IPS DF 6.9 (cell line): ENCODE results near the gene TTYH2.
A peak's percentile ranks its signal among the peaks of the same experiment; 100 is the strongest.

Experiments used
- DNase-seq: peaks from one replicate; pipeline ENCODE4 v3.0.0-alpha.2; 2013; ENCODE audit warnings: low read depth, low spot score
- H3K27ac ChIP-seq: one replicate; pipeline ENCODE4 v1.5.1; 2013; ENCODE audit warnings: low read length, control low read depth
- H3K27me3 ChIP-seq: 2 replicates; pipeline ENCODE4 v1.6.1; 2013; ENCODE audit warnings: mild to moderate bottlenecking, low read length; ENCODE audit not compliant: control insufficient read depth, insufficient read depth
- H3K36me3 ChIP-seq: 2 replicates; pipeline ENCODE4 v1.6.1; 2013; ENCODE audit warnings: low read length; ENCODE audit not compliant: control insufficient read depth, insufficient read depth
- H3K4me1 ChIP-seq: 2 replicates; pipeline ENCODE4 v1.6.1; 2013; ENCODE audit warnings: low read length; ENCODE audit not compliant: control insufficient read depth, insufficient read depth
- H3K4me3 ChIP-seq: 2 replicates; pipeline ENCODE4 v1.5.1; 2013; ENCODE audit warnings: mild to moderate bottlenecking, low read length
- H3K9me3 ChIP-seq: 2 replicates; pipeline ENCODE4 v1.6.1; 2013; ENCODE audit warnings: low read length, inconsistent platforms; ENCODE audit not compliant: control insufficient read depth, insufficient read depth
- WGBS: extraction: QIAGEN DNeasy Blood & Tissue Kit; methylation state at CpG from one replicate; pipeline ENCODE4 v1.1.7; 2013; ENCODE audit warnings: mixed read lengths, missing lambda C conversion rate; ENCODE audit not compliant: insufficient read length, insufficient coverage; 5-methylcytosine and 5-hydroxymethylcytosine counted together

Gene TTYH2

GRCh38 chr17:74235911-74236371 is 22.6 kb downstream of the TTYH2 start:
- Histone ChIP-seq H3K4me1 (no peaks in the 10 kb centered on the region; the same call in none of the 2 replicates), H3K27me3 (no peaks in the 10 kb centered on the region), H3K36me3 (no peaks in the 10 kb centered on the region), H3K9me3 (no peaks in the 10 kb centered on the region), H3K27ac (no peak overlapping the region), H3K4me3 (no peak overlapping the region)
- WGBS = no CpG with 5 or more reads among the region's 8 CpGs
- no peak for DNase-seq

GRCh38 chr17:74237321-74237720 is 23.9 kb downstream of the TTYH2 start:
- WGBS = no CpG with 5 or more reads among the region's 12 CpGs
- Histone ChIP-seq H3K36me3 (no peaks in the 10 kb centered on the region), H3K27me3 (no peaks in the 10 kb centered on the region), H3K4me3 (no peak overlapping the region), H3K9me3 (no peaks in the 10 kb centered on the region), H3K4me1 (no peaks in the 10 kb centered on the region; the same call in none of the 2 replicates), H3K27ac (no peak overlapping the region)
- no peak for DNase-seq

- DNase-seq = no peak
- WGBS = no CpG with 5 or more reads among the region's 10 CpGs
Measured at GRCh38 chr17:74239172-74239571, 25.8 kb downstream of the TTYH2 start.

GRCh38 chr17:74240618-74241205 is 27.3 kb downstream of the TTYH2 start:
- no peak overlapping the region for H3K27ac ChIP-seq
- H3K4me1 ChIP-seq = peaks cover 3% of the 10 kb centered on the region
- H3K36me3 ChIP-seq = no peaks in the 10 kb centered on the region
- H3K9me3 ChIP-seq = no peaks in the 10 kb centered on the region
- H3K27me3 ChIP-seq = no peaks in the 10 kb centered on the region
- WGBS = no CpG with 5 or more reads among the region's 11 CpGs
- no peak for DNase-seq
- no peak overlapping the region for H3K4me3 ChIP-seq

More at GRCh38 chr17:74239172-74239571, 25.8 kb downstream of the TTYH2 start:
- no peaks in the 10 kb centered on the region for H3K9me3 ChIP-seq
- H3K27me3 ChIP-seq = no peaks in the 10 kb centered on the region
- H3K4me3 ChIP-seq = no peak overlapping the region
- H3K36me3 ChIP-seq = no peaks in the 10 kb centered on the region
- no peaks in the 10 kb centered on the region; the same call in none of the 2 replicates for H3K4me1 ChIP-seq
- H3K27ac ChIP-seq = no peak overlapping the region

DNA sequence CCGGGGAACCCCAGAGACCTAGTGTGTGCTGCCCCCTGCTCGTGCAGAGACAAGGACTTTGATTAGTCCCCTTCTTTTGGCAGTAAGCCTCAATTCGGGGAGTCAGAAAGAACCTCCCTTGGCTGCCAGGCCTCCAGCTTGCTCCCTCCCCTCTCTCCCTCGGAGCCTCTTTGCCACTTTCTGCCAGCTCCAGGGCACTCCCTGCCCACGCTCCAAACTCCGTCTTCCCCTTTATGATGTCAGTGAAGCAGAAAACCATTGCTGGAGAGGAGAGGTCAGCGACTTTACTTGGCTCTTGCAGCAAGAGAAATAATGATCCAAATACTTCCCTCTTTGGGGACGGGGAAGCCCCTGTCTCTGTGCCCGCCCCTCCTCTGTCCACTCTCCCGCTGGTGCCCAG is 28.1 kb downstream of the TTYH2 start:
- WGBS = no CpG with 5 or more reads among the region's 10 CpGs
- Histone ChIP-seq H3K4me1 (peaks cover 5% of the 10 kb centered on the region), H3K27ac (no peak overlapping the region), H3K36me3 (no peaks in the 10 kb centered on the region), H3K4me3 (no peak overlapping the region), H3K9me3 (no peaks in the 10 kb centered on the region), H3K27me3 (no peaks in the 10 kb centered on the region)
- no peak for DNase-seq

DNA sequence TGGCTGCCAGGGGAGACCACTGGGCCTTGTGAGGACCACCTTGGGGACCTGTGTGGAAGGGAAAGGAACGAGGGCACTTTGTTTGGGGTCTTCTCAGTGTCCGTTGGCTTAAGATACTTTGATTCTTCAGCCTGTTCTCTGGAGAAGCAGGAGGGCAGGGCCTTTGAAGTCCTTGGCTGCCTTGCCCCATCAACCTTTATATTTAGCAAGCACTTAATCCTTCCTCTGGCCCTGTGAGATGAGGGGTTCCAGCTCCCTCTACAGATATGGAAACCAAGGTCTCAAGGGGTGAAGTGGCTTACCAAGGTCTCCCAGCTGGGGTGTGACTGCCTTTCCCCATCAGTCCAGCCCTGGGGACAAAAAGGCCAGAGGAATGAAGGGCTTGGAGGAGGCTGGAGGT is 28.5 kb downstream of the TTYH2 start:
- peaks cover 5% of the 10 kb centered on the region for H3K4me1 ChIP-seq
- H3K27ac ChIP-seq = no peak overlapping the region
- no CpG with 5 or more reads among the region's 2 CpGs for WGBS
- no peaks in the 10 kb centered on the region for H3K9me3 ChIP-seq
- H3K36me3 ChIP-seq = no peaks in the 10 kb centered on the region
- DNase-seq = no peak
- H3K27me3 ChIP-seq = no peaks in the 10 kb centered on the region
- no peak overlapping the region for H3K4me3 ChIP-seq

GRCh38 chr17:74243013-74243755 is 29.8 kb downstream of the TTYH2 start:
- Histone ChIP-seq H3K4me1 (peaks cover 5% of the 10 kb centered on the region), H3K4me3 (no peak overlapping the region), H3K36me3 (no peaks in the 10 kb centered on the region), H3K27me3 (no peaks in the 10 kb centered on the region), H3K9me3 (no peaks in the 10 kb centered on the region), H3K27ac (no peak overlapping the region)
- WGBS = no CpG with 5 or more reads among the region's 13 CpGs
- DNase-seq = no peak

- Histone ChIP-seq H3K27me3 (no peaks in the 10 kb centered on the region), H3K4me1 (peaks cover 5% of the 10 kb centered on the region), H3K27ac (no peak overlapping the region), H3K9me3 (no peaks in the 10 kb centered on the region), H3K4me3 (no peak overlapping the region), H3K36me3 (no peaks in the 10 kb centered on the region)
- no CpG with 5 or more reads among the region's 10 CpGs for WGBS
- DNase-seq = no peak
Measured at GRCh38 chr17:74244128-74244527, 30.8 kb downstream of the TTYH2 start.

DNA sequence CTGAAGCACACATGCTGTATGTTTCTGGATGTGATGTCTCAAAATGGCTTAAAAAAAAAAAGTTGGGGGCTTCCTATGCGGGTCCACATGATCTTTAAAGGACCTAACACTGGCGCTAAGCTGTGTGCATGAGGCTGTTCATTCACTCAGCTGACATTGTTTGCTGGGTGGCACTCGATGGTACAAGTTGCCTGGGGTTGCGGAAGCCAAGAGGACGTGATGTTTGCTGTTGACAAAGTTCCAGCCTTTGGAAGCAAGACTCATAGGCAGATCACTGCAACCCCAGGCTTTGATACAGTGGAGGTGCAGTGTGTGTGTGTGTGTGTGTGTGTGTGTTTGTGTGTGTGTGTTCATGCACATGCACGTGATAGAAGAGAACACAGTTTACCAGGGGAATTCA is 31.2 kb downstream of the TTYH2 start:
- WGBS = no CpG with 5 or more reads among the region's 6 CpGs
- Histone ChIP-seq H3K27me3 (no peaks in the 10 kb centered on the region), H3K4me3 (no peak overlapping the region), H3K9me3 (no peaks in the 10 kb centered on the region), H3K4me1 (peaks cover 5% of the 10 kb centered on the region), H3K27ac (no peak overlapping the region), H3K36me3 (no peaks in the 10 kb centered on the region)
- no peak for DNase-seq

DNA sequence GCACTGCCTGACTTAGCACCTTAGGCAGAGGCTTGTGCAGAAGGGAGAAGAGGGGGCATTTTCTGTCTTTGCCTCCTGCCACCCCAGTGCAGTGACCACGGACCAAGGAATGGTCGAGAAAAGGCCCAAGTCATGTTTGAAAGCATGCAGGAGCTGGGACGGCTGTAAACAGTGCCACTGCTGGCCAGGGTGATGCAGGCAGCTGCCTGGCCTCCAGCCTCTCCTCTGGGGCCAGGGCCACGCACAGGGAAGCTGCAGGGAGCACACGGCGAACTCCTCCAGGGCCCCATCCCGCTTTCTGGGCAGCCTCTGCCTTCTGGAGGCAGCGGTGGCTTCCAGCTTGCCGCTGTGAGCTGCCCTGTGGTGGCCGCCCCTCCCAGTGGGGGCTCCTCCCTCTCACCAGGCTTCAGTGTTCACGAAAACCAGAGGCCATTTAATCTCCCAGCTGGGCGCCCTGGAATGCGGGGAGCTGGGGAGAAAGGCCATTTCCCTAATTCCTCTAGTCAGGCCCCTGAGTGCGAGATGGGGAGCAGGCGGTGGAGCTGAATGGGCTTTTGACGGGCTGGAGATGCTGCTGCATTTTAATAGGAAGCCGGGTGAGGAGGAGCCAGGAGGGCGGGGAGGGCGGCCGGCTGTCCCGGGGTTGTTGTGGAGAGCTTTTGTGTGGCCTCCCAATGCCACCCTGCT is 31.9 kb downstream of the TTYH2 start:
- Histone ChIP-seq H3K4me3 (no peak overlapping the region), H3K27me3 (no peaks in the 10 kb centered on the region), H3K27ac (no peak overlapping the region), H3K4me1 (peaks cover 7% of the 10 kb centered on the region), H3K36me3 (no peaks in the 10 kb centered on the region), H3K9me3 (no peaks in the 10 kb centered on the region)
- peak; percentile 33 for DNase-seq
- no CpG with 5 or more reads among the region's 21 CpGs for WGBS
